HepG2 (cell line): Measurements from ENCODE around the gene TNP2. TPM values are rescaled to one million over a fixed set of nuclear protein-coding genes. Genes with fewer than 3 reads are reported as not detected.
A peak's percentile ranks its signal among the peaks of the same experiment; 100 is the strongest.

Experiments
- CBFB ChIP-seq: sonication (generic); formaldehyde crosslinking; IDR thresholded peaks from 2 replicates; pipeline ENCODE4 v1.4.0; 2020; ENCODE audit warnings: missing genetic modification reagents
- CEBPB ChIP-seq: IDR thresholded peaks from 2 replicates; pipeline ENCODE4 v1.6.1; 2011; ENCODE audit warnings: low read depth, low read length, improper control_type of control experiment, borderline replicate concordance
- NFRKB ChIP-seq: fragments of 450-650 bp; IDR thresholded peaks from 2 replicates; pipeline ENCODE4 v1.6.1; 2017
- REXO4 ChIP-seq: sonication (generic); formaldehyde crosslinking; IDR thresholded peaks from 2 replicates; pipeline ENCODE4 v1.8.0; 2022; ENCODE audit warnings: missing genetic modification reagents, mild to moderate bottlenecking, borderline replicate concordance
- XRCC5 ChIP-seq: fragments of 200-400 bp; formaldehyde crosslinking; optimal IDR thresholded peaks from 2 replicates; pipeline ENCODE3; 2017; ENCODE audit warnings: mild to moderate bottlenecking, low read length
- ZNF318 ChIP-seq: sonication (generic); formaldehyde crosslinking; IDR thresholded peaks from 2 replicates; pipeline ENCODE4 v1.4.0; 2020; ENCODE audit warnings: mild to moderate bottlenecking, missing genetic modification reagents
- ZNF552 ChIP-seq: sonication (generic); formaldehyde crosslinking; IDR thresholded peaks from 2 replicates; pipeline ENCODE4 v1.9.0; 2022; ENCODE audit warnings: missing genetic modification reagents, mild to moderate bottlenecking, borderline replicate concordance
- ZNF629 ChIP-seq: sonication (generic); formaldehyde crosslinking; conservative IDR thresholded peaks from 2 replicates; pipeline ENCODE4 v1.5.0; 2020; ENCODE audit warnings: missing genetic modification reagents
- ZZZ3 ChIP-seq: sonication (generic); formaldehyde crosslinking; IDR thresholded peaks from 2 replicates; pipeline ENCODE4 v1.4.0; 2020; ENCODE audit warnings: missing genetic modification reagents, mild to moderate bottlenecking, borderline replicate concordance
- polyA plus RNA-seq, 8 experiments: library from polyadenylated mRNA; depleted of rRNA in 3 of 8; stranded (reverse) in 7 of 8; unstranded in 1 of 8; fragments of >200 nt; fragmentation: Illumina TruSeq in 4 of 8; extraction: Trizol in 4 of 8; gene quantifications; 2 replicates each; pipeline versions ENCODE4 v1.2.1 to v1.2.3, GENCODE V29; 2011 to 2016; ENCODE audit warnings: low read depth in 4 of 8, missing spikeins in 1 of 8, mixed read lengths in 1 of 8; ENCODE audit not compliant: insufficient read depth in 1 of 8
- total RNA-seq, 5 experiments: library from RNA; depleted of rRNA; stranded (reverse); fragments of >200 nt; fragmentation: Illumina TruSeq; extraction: Trizol; gene quantifications; 2 replicates each; pipeline ENCODE4 v1.2.3, GENCODE V29; 2016; ENCODE audit warnings: low read depth in 1 of 5
- TF ChIP-seq, protein P1 (sequence below): sonication (generic); formaldehyde crosslinking; IDR thresholded peaks from 2 replicates; pipeline ENCODE4 v1.4.0; 2020; ENCODE audit warnings: missing genetic modification reagents
- TF ChIP-seq, protein P2 (sequence below), 2 experiments: sonication (generic) in 1 of 2; formaldehyde crosslinking in 1 of 2; IDR thresholded peaks; 2 replicates each; pipeline versions ENCODE4 v1.4.0 to v1.6.1; 2016 to 2020; ENCODE audit warnings: borderline replicate concordance in 1 of 2, low read depth in 1 of 2, mild to moderate bottlenecking in 1 of 2, missing genetic modification reagents in 1 of 2

TNP2 gene
- total and polyA plus RNA-seq, 2 of the 13 experiments (the other 11 are each of a cell fraction or from before 2014, with no cell fraction given) = not detected

- TF ChIP-seq ZNF318 (CRISPR knock-in tag) (0 out of 2 replicates have a peak, but pooled peaks have one; percentile 40), XRCC5 (no peak), NFRKB (no peak), REXO4 (CRISPR knock-in tag) (no peak), CBFB (CRISPR knock-in tag) (0 out of 2 replicates have a peak, but pooled peaks have one; percentile 20), ZZZ3 (CRISPR knock-in tag) (0 out of 2 replicates have a peak, but pooled peaks have one; percentile 39), ZNF629 (peak; percentile 93), ZNF552 (CRISPR knock-in tag) (0 out of 2 replicates have a peak, but pooled peaks have one; percentile 14), CEBPB (peak; percentile 52; the same call in 1 of the 2 replicates)
- TF ChIP-seq, protein P1, sequence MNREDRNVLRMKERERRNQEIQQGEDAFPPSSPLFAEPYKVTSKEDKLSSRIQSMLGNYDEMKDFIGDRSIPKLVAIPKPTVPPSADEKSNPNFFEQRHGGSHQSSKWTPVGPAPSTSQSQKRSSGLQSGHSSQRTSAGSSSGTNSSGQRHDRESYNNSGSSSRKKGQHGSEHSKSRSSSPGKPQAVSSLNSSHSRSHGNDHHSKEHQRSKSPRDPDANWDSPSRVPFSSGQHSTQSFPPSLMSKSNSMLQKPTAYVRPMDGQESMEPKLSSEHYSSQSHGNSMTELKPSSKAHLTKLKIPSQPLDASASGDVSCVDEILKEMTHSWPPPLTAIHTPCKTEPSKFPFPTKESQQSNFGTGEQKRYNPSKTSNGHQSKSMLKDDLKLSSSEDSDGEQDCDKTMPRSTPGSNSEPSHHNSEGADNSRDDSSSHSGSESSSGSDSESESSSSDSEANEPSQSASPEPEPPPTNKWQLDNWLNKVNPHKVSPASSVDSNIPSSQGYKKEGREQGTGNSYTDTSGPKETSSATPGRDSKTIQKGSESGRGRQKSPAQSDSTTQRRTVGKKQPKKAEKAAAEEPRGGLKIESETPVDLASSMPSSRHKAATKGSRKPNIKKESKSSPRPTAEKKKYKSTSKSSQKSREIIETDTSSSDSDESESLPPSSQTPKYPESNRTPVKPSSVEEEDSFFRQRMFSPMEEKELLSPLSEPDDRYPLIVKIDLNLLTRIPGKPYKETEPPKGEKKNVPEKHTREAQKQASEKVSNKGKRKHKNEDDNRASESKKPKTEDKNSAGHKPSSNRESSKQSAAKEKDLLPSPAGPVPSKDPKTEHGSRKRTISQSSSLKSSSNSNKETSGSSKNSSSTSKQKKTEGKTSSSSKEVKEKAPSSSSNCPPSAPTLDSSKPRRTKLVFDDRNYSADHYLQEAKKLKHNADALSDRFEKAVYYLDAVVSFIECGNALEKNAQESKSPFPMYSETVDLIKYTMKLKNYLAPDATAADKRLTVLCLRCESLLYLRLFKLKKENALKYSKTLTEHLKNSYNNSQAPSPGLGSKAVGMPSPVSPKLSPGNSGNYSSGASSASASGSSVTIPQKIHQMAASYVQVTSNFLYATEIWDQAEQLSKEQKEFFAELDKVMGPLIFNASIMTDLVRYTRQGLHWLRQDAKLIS (CRISPR knock-in tag) = no peak
- TF ChIP-seq, protein P2, sequence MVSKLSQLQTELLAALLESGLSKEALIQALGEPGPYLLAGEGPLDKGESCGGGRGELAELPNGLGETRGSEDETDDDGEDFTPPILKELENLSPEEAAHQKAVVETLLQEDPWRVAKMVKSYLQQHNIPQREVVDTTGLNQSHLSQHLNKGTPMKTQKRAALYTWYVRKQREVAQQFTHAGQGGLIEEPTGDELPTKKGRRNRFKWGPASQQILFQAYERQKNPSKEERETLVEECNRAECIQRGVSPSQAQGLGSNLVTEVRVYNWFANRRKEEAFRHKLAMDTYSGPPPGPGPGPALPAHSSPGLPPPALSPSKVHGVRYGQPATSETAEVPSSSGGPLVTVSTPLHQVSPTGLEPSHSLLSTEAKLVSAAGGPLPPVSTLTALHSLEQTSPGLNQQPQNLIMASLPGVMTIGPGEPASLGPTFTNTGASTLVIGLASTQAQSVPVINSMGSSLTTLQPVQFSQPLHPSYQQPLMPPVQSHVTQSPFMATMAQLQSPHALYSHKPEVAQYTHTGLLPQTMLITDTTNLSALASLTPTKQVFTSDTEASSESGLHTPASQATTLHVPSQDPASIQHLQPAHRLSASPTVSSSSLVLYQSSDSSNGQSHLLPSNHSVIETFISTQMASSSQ (IDR thresholded peaks at IDR 0.05; ENCODE audit: low read depth) = no peak
- TF ChIP-seq, protein P2 (CRISPR knock-in tag; IDR thresholded peaks at IDR 0.05; ENCODE audit: borderline replicate concordance) = 0 out of 2 replicates have a peak, but pooled peaks have one; percentile 16
These were observed 32.5 kb downstream of the TNP2 start (continued) for GRCh38 chr16:11236461-11237254.
